ENCODE data around the gene ACTR3C. TPM values are rescaled to one million over a fixed set of nuclear protein-coding genes. Genes with fewer than 3 reads are reported as not detected.

Gene ACTR3C
- total and polyA plus RNA-seq, 2 of the 13 experiments (the other 11 are each of a cell fraction or from before 2014, with no cell fraction given), result 3.8 to 7.5 TPM

DNA sequence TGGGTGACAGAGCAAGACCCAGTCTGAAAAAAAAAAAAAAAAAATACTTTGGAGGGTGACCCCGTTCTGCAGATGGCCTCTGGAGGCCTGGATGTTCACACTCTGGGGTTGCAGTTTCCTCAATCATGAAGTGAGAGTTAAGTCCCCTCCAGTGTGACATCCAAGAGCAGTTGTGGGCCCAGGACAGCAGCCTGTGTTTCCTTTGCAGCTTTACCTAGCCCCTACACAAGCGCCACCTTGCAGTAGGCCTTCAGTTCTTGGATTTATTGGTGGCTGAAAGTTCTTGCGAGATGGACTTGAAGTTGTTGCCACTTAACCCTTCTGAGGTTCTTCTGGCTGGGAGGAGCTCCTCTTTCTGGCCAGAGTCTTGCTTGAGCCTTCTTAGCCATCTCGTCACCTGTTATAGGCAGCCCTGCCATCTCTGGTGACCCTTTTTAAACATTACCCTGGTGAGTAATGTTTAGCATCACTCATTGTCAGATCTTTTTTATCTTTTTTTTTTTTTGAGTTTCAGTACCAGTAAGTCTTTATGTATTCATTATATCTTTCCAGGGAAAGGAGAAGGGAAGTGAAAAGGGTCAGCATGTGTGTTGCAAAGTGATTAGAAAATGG is 3.4 kb upstream of the ACTR3C start:
- no TSS peak for BruUV-seq (replicated peaks)
- ChIA-PET POLR2A (interaction anchor here (1.3 to 1.5 kb wide), 2 partner anchors 11 to 13 kb away, joined by 3 to 7 read pairs; no protein-coding TSS in a partner anchor), CTCF (ENCODE audit: low intra/inter-chr PET ratio, low total read pairs) (no interaction called here)
- H3K36me3 ChIP-seq (replicated peaks in 1 of 2; ENCODE audit: control insufficient read depth in 1 of 2, insufficient read depth in 2 of 2, low read length in 2 of 2), result peaks cover 26 to 66% of the 10 kb centered on the region in 2 experiments
- no peak overlapping the region for H2AFZ ChIP-seq (ENCODE audit: low read length)
- no peaks in the 10 kb centered on the region for H3K9me3 ChIP-seq (ENCODE audit: low read length)
- H3K9ac ChIP-seq (ENCODE audit: insufficient read depth, low read depth, low read length), result no peak overlapping the region
- H3K27me3 ChIP-seq (ENCODE audit: control insufficient read depth in 1 of 2, insufficient read depth in 2 of 2, low read length in 2 of 2), result no peaks in the 10 kb centered on the region; a peak in 1 of 5 replicates
- ATAC-seq, result no peak
- no peak for FAIRE-seq
- no peak overlapping the region for H3K27ac ChIP-seq (ENCODE audit: extremely low read length, insufficient read depth, low read length)
- no peak for DNase-seq (ENCODE audit: low spot score)
- in situ Hi-C loops (cut with HindIII; ENCODE audit: extremely low pct_ligation_motif_present, low pct_unique_long_range_greater_than_20kb), result no loop called here
- peaks cover 58% of the 10 kb centered on the region for H3K79me2 ChIP-seq (ENCODE audit: insufficient read depth, low read length)
- 97% methylated on average over 4 of the region's 4 CpGs for WGBS (ENCODE audit: low lambda C conversion rate)
- no peak overlapping the region for H3K4me3 ChIP-seq (replicated peaks in 1 of 3; ENCODE audit: insufficient read depth in 1 of 3, low read depth in 2 of 3, low read length in 3 of 3)
- H3K4me1 ChIP-seq (ENCODE audit: insufficient read depth, low read length), result peaks cover 39% of the 10 kb centered on the region
- H3K4me2 ChIP-seq (ENCODE audit: low read depth, low read length), result no peak overlapping the region
- 0 out of 2 replicates have a peak, but pooled peaks cover 2% of the 10 kb centered on the region for H4K20me1 ChIP-seq (ENCODE audit: insufficient read depth, low read length)
- intact Hi-C loops (cut with micrococcal nuclease; ENCODE audit: unreplicated experiment), result no loop called here
- TF ChIP-seq CCDC6 (CRISPR knock-in tag; IDR thresholded peaks at IDR 0.05) (no peak), ZKSCAN8 (CRISPR knock-in tag; IDR thresholded peaks at IDR 0.05; ENCODE audit: borderline replicate concordance) (no peak), ZNF282 (IDR thresholded peaks at IDR 0.05; ENCODE audit: partially characterized antibody) (no peak), E2F5 (CRISPR knock-in tag; conservative IDR thresholded peaks at IDR 0.05) (no peak)

GRCh38 chr7:150325901-150326300 is 2.6 kb upstream of the ACTR3C start:
- Histone ChIP-seq H3K4me2 (ENCODE audit: low read depth, low read length) (no peak overlapping the region), H3K9ac (ENCODE audit: insufficient read depth, low read depth, low read length) (no peak overlapping the region), H3K4me3 (replicated peaks in 1 of 3; ENCODE audit: insufficient read depth in 1 of 3, low read depth in 2 of 3, low read length in 3 of 3) (no peak overlapping the region), H3K27me3 (ENCODE audit: control insufficient read depth in 1 of 2, insufficient read depth in 2 of 2, low read length in 2 of 2) (no peaks in the 10 kb centered on the region; a peak in 1 of 5 replicates), H2AFZ (ENCODE audit: low read length) (no peak overlapping the region), H3K4me1 (ENCODE audit: insufficient read depth, low read length) (peaks cover 47% of the 10 kb centered on the region), H3K9me3 (ENCODE audit: low read length) (no peaks in the 10 kb centered on the region), H4K20me1 (ENCODE audit: insufficient read depth, low read length) (0 out of 2 replicates have a peak, but pooled peaks cover 2% of the 10 kb centered on the region), H3K79me2 (ENCODE audit: insufficient read depth, low read length) (peaks cover 59% of the 10 kb centered on the region), H3K27ac (ENCODE audit: extremely low read length, insufficient read depth, low read length) (no peak overlapping the region), H3K36me3 (replicated peaks in 1 of 2; ENCODE audit: control insufficient read depth in 1 of 2, insufficient read depth in 2 of 2, low read length in 2 of 2) (peaks cover 26 to 58% of the 10 kb centered on the region in 2 experiments)
- FAIRE-seq, result no peak
- intact Hi-C loops (cut with micrococcal nuclease; ENCODE audit: unreplicated experiment) (no loop called here), in situ Hi-C loops (cut with HindIII; ENCODE audit: extremely low pct_ligation_motif_present, low pct_unique_long_range_greater_than_20kb) (no loop called here)
- BruUV-seq (replicated peaks), result no TSS peak
- DNase-seq (ENCODE audit: low spot score), result no peak
- no peak for ATAC-seq
- no peak for TF ChIP-seq ZBTB20 (CRISPR knock-in tag; IDR thresholded peaks at IDR 0.05; ENCODE audit: borderline replicate concordance, low read depth)
- no peak for TF ChIP-seq GABPA (IDR thresholded peaks at IDR 0.05; ENCODE audit: low read depth, low read length)
- TF ChIP-seq GABPA (CRISPR knock-in tag; IDR thresholded peaks at IDR 0.05; ENCODE audit: low read depth), result no peak
- no peak for TF ChIP-seq TCF7L2 (IDR thresholded peaks at IDR 0.05; ENCODE audit: low read depth, low read length)
- TF ChIP-seq, protein P1, sequence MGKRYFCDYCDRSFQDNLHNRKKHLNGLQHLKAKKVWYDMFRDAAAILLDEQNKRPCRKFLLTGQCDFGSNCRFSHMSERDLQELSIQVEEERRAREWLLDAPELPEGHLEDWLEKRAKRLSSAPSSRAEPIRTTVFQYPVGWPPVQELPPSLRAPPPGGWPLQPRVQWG (CRISPR knock-in tag; IDR thresholded peaks at IDR 0.05; ENCODE audit: borderline replicate concordance, low read depth), result no peak
- TF ChIP-seq HDAC6 (IDR thresholded peaks at IDR 0.05; ENCODE audit: low read depth, low read length), result no peak
- TF ChIP-seq, protein P2, sequence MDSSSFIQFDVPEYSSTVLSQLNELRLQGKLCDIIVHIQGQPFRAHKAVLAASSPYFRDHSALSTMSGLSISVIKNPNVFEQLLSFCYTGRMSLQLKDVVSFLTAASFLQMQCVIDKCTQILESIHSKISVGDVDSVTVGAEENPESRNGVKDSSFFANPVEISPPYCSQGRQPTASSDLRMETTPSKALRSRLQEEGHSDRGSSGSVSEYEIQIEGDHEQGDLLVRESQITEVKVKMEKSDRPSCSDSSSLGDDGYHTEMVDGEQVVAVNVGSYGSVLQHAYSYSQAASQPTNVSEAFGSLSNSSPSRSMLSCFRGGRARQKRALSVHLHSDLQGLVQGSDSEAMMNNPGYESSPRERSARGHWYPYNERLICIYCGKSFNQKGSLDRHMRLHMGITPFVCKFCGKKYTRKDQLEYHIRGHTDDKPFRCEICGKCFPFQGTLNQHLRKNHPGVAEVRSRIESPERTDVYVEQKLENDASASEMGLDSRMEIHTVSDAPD (CRISPR knock-in tag; IDR thresholded peaks at IDR 0.05), result no peak
- WGBS (ENCODE audit: low lambda C conversion rate), result 90% methylated on average over 6 of the region's 6 CpGs
- ChIA-PET CTCF (ENCODE audit: low intra/inter-chr PET ratio, low total read pairs) (no interaction called here), POLR2A (interaction anchor here (1.3 to 1.9 kb wide), 3 partner anchors 10 to 14 kb away, joined by 3 to 9 read pairs (median 7); no protein-coding TSS in a partner anchor)

Data from HepG2 (cell line).